GM13976 (cell line): ENCODE data around the gene FGF21.
"Not testable (repeated sequence)": the region's sequence is repeated elsewhere in the genome, so short reads cannot be mapped to it uniquely, and the experiment has no call there.

Source experiments
- DNase-seq: peaks from one replicate; pipeline ENCODE4 v3.0.0; 2012; ENCODE audit warnings: low spot score
- in situ Hi-C: fragments of 300-500 bp; cut with MboI; formaldehyde crosslinking; loops from one replicate; pipeline ENCODE4 v1.12.0; 2022; ENCODE audit warnings: low sequenced_read_pairs, mixed read lengths, inconsistent platforms; ENCODE audit not compliant: unreplicated experiment
- TF ChIP-seq, protein P1 (sequence below): IDR thresholded peaks from 2 replicates; pipeline ENCODE4 v1.5.1; 2012; ENCODE audit warnings: borderline replicate concordance, mild to moderate bottlenecking; ENCODE audit not compliant: insufficient read depth; ENCODE audit errors: extremely low read depth, missing control alignments, control extremely low read depth

The FGF21 gene

DNA sequence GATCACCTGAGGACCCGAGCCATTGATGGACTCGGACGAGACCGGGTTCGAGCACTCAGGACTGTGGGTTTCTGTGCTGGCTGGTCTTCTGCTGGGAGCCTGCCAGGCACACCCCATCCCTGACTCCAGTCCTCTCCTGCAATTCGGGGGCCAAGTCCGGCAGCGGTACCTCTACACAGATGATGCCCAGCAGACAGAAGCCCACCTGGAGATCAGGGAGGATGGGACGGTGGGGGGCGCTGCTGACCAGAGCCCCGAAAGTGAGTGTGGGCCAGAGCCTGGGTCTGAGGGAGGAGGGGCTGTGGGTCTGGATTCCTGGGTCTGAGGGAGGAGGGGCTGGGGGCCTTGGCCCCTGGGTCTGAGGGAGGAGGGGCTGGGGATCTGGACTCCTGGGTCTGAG, 888 bp downstream of the FGF21 start:
- TF ChIP-seq, protein P1, sequence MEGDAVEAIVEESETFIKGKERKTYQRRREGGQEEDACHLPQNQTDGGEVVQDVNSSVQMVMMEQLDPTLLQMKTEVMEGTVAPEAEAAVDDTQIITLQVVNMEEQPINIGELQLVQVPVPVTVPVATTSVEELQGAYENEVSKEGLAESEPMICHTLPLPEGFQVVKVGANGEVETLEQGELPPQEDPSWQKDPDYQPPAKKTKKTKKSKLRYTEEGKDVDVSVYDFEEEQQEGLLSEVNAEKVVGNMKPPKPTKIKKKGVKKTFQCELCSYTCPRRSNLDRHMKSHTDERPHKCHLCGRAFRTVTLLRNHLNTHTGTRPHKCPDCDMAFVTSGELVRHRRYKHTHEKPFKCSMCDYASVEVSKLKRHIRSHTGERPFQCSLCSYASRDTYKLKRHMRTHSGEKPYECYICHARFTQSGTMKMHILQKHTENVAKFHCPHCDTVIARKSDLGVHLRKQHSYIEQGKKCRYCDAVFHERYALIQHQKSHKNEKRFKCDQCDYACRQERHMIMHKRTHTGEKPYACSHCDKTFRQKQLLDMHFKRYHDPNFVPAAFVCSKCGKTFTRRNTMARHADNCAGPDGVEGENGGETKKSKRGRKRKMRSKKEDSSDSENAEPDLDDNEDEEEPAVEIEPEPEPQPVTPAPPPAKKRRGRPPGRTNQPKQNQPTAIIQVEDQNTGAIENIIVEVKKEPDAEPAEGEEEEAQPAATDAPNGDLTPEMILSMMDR: no peak
- no peak for DNase-seq
- in situ Hi-C loops: no loop called here

DNA sequence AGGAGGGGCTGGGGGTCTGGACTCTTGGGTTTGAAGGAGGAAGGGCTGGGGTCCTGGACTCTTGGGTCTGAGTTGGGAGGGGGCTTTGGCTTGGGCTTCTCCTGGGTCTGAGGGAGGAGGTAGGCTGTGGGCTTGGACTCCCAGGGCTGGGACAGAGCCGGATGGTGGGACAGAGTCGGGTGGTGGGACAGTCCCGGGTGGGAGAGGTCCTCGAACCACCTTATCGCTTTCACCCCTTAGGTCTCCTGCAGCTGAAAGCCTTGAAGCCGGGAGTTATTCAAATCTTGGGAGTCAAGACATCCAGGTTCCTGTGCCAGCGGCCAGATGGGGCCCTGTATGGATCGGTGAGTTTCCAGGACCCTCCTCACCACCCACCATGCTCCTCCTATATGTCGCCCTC, 1.4 kb downstream of the FGF21 start:
- DNase-seq: no peak
- TF ChIP-seq, protein P1: no peak
- in situ Hi-C loops: no loop called here

DNA sequence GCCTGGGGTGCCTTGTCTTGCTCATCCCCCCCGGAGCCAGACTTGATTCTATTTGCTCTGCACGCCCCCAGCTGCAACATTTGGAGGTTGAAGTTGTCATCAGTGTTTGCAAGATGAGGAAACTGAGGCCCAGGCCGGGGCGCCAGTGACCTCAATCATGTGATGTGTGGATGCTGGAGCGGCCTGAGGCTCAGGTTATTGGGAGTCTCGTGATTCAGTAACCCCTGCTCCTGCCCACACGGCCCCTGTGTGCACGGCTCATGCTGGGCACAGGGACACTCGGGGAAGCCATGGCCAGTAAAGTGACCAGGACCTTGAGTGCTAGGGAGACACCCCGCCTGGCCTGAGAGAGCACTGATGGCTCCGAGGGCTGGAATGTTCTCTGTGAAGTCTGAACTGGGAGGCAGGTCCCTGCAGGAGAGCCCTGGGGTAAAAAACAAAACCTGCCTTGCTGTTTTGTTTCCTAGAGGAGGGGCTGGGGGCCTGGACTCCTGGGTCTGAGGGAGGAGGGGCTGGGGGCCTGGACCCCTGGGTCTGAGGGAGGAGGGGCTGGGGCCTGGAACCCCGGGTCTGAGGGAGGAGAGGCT, 1.9 kb downstream of the FGF21 start:
- TF ChIP-seq, protein P1: no peak
- no peak for DNase-seq
- in situ Hi-C loops: no loop called here

DNA sequence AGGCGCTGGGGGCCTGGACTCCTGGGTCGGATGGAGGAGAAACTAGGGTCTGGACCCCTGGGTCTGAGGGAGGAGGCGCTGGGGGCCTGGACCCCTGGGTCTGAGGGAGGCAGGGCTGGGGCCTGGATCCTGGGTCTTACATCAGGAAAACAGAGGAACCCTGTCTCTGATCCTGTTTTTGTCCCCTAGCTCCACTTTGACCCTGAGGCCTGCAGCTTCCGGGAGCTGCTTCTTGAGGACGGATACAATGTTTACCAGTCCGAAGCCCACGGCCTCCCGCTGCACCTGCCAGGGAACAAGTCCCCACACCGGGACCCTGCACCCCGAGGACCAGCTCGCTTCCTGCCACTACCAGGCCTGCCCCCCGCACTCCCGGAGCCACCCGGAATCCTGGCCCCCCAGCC, 2.4 kb downstream of the FGF21 start:
- no peak for DNase-seq
- TF ChIP-seq, protein P1: no peak
- in situ Hi-C loops: no loop called here

DNA sequence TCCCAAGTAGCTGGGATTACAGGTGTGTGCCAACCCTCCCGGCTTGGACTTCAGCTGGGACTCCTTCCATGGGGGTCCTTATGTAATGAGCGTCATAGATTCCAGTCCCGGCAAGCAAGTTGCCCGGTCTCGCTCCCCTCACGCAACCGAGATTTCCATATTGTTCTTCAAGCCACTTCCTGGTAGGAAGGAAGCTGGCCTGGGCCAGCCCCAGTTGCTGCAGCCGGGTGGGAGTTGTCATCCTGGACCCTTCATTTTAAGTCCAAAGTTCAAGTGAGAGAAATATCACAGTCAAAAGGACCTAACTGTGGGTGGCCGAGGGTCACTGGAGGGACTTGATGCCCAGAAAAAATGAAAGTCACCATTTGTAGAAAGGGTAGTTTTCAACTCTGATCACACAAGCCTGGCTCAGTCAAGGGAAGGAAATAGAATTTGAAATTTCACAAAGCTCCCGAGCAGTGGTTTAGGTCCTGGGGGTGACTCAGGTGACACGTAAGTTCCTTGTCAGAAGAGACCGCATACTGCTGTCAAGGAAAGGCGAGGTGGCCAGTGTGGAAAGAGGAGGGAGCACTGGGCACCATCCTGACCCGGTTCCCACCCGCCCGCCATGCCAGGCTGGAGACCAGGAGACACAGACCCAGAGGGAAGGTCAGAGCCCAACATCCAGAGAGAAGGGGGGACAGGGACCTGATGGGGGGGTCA, 5.3 kb downstream of the FGF21 start:
- in situ Hi-C loops: no loop called here
- TF ChIP-seq, protein P1: no peak

DNA sequence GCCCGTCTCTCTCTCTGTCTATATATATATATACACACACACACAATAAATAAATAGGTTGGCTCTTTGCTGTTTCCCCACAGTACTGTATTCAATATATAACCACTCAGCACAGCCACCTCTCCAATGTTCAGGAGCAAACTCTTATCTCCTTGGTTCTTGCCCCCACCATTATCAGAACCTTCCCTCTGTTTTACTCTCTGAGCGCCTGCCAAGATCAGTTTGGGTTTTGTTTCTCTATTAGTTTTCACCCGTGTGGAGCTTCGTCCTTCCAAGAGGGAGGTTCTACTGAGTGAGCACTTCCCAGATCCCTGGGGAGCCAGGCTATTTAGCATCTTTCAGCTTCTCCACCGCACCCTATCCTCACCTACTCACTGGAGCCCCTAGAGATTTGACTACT, 10.5 kb downstream of the FGF21 start:
- in situ Hi-C loops, DNase-seq: not testable (repeated sequence)

More for the DNA sequence above, 5.3 kb downstream of the FGF21 start:
- no peak for DNase-seq

DNA sequence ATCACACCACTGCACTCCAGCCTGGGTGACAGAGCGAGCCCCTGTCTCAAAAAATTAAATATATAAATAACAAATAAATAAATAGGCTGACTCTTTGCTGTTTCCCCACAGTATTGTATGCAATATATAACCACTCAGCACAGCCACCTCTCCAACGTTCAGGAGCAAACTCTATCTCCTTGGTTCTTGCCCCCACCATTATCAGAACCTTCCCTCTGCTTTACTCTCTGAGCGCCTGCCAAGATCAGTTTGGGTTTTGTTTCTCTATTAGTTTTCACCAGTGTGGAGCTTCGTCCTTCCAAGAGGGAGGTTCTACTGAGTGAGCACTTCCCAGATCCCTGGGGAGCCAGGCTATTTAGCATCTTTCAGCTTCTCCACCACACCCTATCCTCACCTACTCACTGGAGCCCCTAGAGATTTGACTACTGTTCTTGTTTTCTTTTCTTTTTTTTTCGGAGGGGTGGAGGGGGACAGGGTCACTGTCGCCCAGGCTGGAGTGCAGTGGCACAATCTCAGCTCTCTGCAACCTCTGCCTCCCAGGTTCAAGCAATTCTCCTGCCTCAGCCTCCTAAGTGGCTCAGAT, 12.9 kb downstream of the FGF21 start:
- DNase-seq, in situ Hi-C loops: not testable (repeated sequence)
